ENCODE results near the gene ZNF341. TPM values are rescaled to one million over a fixed set of nuclear protein-coding genes. Genes with fewer than 3 reads are reported as not detected.

The ZNF341 gene
- total RNA-seq, 1 experiment from 2014 or later: 7.7 TPM

- Histone ChIP-seq H3K4me3 (ENCODE audit: low read depth in 2 of 2, low read length in 2 of 2) (no peak overlapping the region), H3K4me1 (ENCODE audit: control insufficient read depth, insufficient read depth, low read length) (no peaks in the 10 kb centered on the region), H3K9me3 (ENCODE audit: control insufficient read depth, insufficient read depth, low read depth, low read length) (no peaks in the 10 kb centered on the region), H3K36me3 (ENCODE audit: control insufficient read depth, insufficient read depth, low read length) (no peaks in the 10 kb centered on the region), H3K27me3 (ENCODE audit: control insufficient read depth, insufficient read depth, low read length) (no peaks in the 10 kb centered on the region), H3K27ac (ENCODE audit: low read length) (no peak overlapping the region)
- TF ChIP-seq REST (IDR thresholded peaks at IDR 0.05; ENCODE audit: insufficient read depth in 1 of 2, low read depth in 2 of 2, low read length in 1 of 2) (no peak), POLR2AphosphoS5 (IDR thresholded peaks at IDR 0.05; ENCODE audit: low read depth, low read length) (no peak), CTCF (IDR thresholded peaks at IDR 0.05) (no peak), SIN3A (IDR thresholded peaks at IDR 0.05; ENCODE audit: borderline replicate concordance, insufficient read depth, low read depth, low read length) (no peak), TCF7L2 (IDR thresholded peaks at IDR 0.05; ENCODE audit: low read depth, low read length) (no peak)
- intact Hi-C loops (cut with micrococcal nuclease; ENCODE audit: unreplicated experiment) (no loop called here), in situ Hi-C loops (cut with HindIII; ENCODE audit: low pct_unique_long_range_greater_than_20kb, low sequenced_read_pairs) (no loop called here)
- ChIA-PET POLR2A (no interaction called here), CTCF (no interaction called here)
- BruUV-seq (replicated peaks): no TSS peak
- ATAC-seq (no peak; the same call in 1 of the 2 replicates), DNase-seq (ENCODE audit: low read depth, low spot score) (no peak)
Measured at GRCh38 chr20:33707668-33708067, 24.1 kb upstream of the ZNF341 start.

- TF ChIP-seq REST (IDR thresholded peaks at IDR 0.05; ENCODE audit: insufficient read depth in 1 of 2, low read depth in 2 of 2, low read length in 1 of 2) (no peak), CTCF (IDR thresholded peaks at IDR 0.05) (no peak)
- Histone ChIP-seq H3K27ac (ENCODE audit: low read length) (no peak overlapping the region), H3K4me1 (ENCODE audit: control insufficient read depth, insufficient read depth, low read length) (no peaks in the 10 kb centered on the region), H3K27me3 (ENCODE audit: control insufficient read depth, insufficient read depth, low read length) (no peaks in the 10 kb centered on the region), H3K4me3 (ENCODE audit: low read depth in 2 of 2, low read length in 2 of 2) (no peak overlapping the region), H3K36me3 (ENCODE audit: control insufficient read depth, insufficient read depth, low read length) (no peaks in the 10 kb centered on the region), H3K9me3 (ENCODE audit: control insufficient read depth, insufficient read depth, low read depth, low read length) (no peaks in the 10 kb centered on the region)
- CTCF ChIA-PET: no interaction called here
- ATAC-seq (no peak), DNase-seq (ENCODE audit: low read depth, low spot score) (no peak)
- in situ Hi-C loops (cut with HindIII; ENCODE audit: low pct_unique_long_range_greater_than_20kb, low sequenced_read_pairs) (no loop called here), intact Hi-C loops (cut with micrococcal nuclease; ENCODE audit: unreplicated experiment) (no loop called here)
- no TSS peak for BruUV-seq (replicated peaks)
- POLR2A ChIA-PET: interaction anchor here (0.6 kb wide), 1 partner anchor 158 kb away, joined by 8 read pairs; no protein-coding TSS in a partner anchor
Measured at GRCh38 chr20:33709398-33709797, 22.4 kb upstream of the ZNF341 start.
